ENCODE results near the gene TBC1D24.
"Not testable (repeated sequence)": the region's sequence is repeated elsewhere in the genome, so short reads cannot be mapped to it uniquely, and the experiment has no call there.

TBC1D24 gene

DNA sequence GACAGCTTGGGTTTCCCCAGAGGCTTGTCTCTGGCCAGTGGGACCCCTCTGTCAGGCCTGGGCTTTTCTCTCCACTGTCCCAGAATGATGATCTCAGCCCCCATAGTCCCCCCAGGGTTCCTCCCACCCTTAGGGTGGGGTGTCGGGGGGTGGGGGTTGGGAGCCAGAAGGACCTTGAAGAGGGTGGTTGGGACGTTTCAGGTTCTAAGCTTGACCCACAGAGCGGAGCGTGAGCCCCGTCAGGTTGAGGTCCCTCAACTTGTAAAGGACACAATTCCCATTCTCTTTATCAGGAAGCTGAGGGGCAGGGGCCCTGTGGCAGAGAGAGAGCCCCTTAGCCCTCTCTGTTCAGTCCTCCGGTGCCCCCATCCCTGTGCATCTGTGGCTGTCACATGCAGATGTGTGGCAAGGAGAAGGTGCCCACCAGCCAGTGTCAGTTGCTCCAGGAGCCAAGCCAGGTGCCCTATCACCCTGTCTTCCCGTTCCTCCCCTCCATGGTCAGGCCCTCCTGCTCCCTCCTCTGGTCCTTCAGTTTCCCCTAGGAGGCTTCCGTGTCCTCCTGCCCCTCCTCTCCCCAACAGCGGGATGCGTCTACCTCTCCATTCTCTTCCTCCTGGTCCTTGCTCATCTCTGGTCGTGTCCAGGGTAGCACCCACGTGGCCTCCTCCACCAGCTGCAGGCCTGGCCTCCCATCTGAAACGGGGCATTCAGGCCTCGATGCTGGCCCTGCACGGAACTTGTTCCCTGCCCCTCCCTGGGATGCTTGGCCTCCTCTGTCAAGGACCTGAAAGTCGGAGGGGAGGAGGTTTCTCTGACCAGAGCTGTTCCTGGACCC lies 5.3 kb upstream of the TBC1D24 start:
- DNase-seq = no peak

- DNase-seq = no peak
Observed at GRCh38 chr16:2470234-2470601, 4.7 kb upstream of the TBC1D24 start.

DNA sequence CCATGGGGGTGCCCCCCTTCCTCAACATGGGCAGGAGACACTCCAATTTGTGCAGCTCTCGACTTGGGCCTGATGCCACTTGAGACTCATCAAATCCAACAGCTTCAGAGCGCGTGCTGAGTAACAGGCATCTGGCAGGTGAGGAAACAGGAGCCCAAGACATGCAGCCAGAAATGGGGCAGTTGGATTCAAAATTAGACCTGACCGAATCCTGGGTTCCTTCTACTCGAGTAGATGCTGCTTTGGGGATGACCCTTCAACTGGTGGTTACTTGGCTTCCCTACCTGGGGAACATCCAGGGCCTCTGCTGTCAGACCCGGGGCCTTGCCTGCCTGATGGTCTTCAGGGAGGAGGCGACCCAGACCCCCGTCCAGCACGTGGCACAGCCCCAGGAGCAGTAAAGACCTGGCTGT lies 4.3 kb upstream of the TBC1D24 start:
- no peak for DNase-seq

DNA sequence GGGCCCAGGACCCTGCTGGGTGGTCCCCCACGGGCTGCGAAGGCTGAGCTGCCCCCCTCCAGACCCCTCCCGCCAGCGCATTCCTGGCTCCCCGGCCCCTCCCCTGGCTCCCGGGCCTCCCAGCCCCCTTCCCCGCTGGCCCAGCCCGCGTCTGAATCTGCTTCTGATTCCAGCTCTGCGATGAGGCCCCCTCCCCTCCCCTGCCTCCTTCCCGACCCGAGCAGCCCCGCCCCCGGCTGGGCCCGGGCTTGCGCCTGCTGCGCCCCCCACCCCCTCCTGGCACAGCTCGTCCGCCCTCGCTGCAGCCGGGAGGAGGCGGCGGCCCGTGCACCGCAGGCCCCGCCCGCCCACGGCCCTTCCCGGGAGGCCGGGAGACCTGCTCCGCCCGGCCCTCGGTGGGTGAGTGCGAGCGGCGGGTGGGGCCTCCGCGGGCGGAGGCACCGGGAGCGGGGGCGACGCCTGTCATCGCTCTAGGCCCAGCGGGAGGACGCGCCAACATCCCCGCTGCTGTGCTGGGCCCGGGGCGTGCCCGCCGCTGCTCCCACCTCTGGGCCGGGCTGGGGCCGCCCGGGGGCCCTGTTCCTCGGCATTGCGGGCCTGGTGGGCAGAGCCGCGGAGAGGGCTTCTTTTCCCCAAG lies 3.8 kb upstream of the TBC1D24 start, which contains the start of gene NTN3:
Gene NTN3, plus strand, starts transcription at position 282 of the 637 bp plus-strand sequence. CDS start 405 bp downstream, outside the sequence.
- peak; percentile 32 for DNase-seq

DNA sequence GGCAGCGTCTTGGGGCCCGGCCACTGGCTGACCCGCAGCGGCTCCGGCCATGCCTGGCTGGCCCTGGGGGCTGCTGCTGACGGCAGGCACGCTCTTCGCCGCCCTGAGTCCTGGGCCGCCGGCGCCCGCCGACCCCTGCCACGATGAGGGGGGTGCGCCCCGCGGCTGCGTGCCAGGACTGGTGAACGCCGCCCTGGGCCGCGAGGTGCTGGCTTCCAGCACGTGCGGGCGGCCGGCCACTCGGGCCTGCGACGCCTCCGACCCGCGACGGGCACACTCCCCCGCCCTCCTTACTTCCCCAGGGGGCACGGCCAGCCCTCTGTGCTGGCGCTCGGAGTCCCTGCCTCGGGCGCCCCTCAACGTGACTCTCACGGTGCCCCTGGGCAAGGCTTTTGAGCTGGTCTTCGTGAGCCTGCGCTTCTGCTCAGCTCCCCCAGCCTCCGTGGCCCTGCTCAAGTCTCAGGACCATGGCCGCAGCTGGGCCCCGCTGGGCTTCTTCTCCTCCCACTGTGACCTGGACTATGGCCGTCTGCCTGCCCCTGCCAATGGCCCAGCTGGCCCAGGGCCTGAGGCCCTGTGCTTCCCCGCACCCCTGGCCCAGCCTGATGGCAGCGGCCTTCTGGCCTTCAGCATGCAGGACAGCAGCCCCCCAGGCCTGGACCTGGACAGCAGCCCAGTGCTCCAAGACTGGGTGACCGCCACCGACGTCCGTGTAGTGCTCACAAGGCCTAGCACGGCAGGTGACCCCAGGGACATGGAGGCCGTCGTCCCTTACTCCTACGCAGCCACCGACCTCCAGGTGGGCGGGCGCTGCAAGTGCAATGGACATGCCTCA lies 3.1 kb upstream of the TBC1D24 start:
- no peak for DNase-seq

GRCh38 chr16:2472488-2472864 lies 2.5 kb upstream of the TBC1D24 start:
- DNase-seq = no peak

GRCh38 chr16:2472885-2473445 lies 2.0 kb upstream of the TBC1D24 start:
- DNase-seq = no peak

DNA sequence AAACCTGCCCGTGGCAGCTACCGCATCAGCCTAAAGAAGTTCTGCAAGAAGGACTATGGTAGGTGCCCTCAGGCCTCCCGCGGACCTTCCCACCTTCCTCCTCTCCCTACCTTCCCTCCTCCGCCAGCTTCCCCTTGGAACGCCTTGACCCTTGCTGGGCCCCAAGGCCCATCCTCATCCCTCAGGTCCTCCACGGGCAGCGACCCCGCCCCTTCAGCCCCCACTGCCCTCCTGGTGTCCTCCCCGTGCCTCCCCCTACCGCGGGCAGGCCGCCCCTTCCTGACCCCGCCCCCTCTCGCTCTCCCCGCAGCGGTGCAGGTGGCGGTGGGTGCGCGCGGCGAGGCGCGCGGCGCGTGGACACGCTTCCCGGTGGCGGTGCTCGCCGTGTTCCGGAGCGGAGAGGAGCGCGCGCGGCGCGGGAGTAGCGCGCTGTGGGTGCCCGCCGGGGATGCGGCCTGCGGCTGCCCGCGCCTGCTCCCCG lies 1.4 kb upstream of the TBC1D24 start:
- no peak for DNase-seq

- no peak for DNase-seq
Observed at GRCh38 chr16:2473999-2474876, 689 bp upstream of the TBC1D24 start.

DNA sequence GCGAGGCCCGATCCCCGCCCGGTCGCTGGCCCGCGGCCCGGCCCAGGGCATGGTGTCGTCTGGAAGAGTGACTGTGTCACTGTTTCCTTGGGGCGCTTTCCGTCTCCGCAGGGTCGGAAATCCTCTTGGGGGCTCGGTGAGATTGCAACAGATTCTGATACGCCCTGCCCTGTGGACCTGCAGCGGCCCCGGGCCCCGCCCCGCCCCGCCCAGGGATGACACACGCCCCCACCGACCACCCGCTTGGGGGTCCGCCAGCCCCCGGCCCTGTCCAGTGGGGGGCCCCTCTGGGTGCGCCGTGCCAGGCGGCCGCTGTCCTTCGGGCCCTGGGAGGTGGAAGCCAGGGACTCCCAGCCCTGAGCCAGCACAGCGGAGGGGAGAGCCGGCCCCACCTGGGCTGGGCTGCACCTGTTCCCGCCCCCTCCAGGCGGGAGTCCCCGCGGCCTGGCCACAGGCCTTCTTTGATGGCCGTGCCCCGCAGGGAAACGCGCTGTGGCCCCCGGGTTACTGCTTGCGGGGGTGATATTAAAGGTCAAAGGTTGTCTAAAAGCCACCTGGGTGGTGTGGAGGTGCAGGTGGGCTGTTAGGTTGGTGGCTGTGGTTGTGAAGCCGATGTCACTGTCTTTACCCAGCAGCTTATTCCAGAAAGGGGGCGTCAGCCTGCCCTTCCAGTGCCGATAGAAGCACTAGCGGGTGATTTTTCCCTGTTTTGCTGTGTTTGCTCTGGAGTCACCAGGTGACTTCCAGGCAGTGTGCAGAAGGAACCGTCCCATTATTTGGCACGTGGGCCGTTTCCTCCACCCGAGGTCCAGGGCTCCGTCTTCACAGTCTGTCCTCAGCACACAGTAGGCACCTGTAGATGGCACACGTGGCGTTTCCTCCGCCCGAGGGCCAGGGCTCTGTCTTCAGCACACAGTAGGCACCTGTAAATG lies 752 bp downstream of the TBC1D24 start:
- DNase-seq = no peak

DNA sequence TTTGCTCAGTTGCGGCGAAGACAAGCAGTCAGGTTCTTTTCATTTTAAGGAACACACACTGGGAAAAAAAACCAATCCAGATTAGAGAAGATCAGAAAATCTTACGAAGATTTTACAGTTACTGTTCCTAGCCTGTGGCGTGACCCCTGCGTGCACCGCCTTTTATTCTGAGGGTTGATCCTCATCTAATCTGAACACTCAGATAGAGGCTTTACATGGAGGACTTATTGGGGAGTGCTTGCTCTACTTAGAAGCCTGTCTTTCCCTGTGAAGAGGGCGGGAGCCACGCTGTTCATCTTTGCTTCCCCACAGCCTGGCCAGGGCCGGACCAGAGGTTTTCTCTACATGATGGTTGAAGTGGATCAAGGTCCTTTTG lies 1.4 kb downstream of the TBC1D24 start:
- DNase-seq = no peak

GRCh38 chr16:2476741-2477140 lies 1.8 kb downstream of the TBC1D24 start:
- no peak for DNase-seq

- no peak for DNase-seq
Observed at GRCh38 chr16:2477327-2477726, 2.4 kb downstream of the TBC1D24 start.

DNA sequence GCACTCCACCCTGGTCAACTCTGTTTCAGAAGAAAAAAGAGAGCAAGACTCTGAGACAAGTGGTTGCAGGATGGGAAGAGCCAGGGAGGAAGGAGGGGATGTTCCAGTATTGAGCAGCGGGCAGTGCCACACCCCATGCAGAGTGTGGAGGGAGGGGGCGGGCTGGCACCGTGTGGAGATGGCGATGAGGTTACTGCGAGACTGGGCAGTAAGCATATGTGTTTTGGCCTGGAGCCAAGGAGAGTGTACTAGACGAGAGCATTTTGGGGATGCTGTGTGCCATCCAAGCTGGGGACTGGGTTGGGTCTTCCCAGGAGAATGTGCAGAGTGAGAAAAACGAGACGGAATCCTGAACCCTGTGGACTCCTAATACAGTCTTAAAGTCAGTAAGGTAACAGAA lies 3.4 kb downstream of the TBC1D24 start:
- DNase-seq = no peak

DNA sequence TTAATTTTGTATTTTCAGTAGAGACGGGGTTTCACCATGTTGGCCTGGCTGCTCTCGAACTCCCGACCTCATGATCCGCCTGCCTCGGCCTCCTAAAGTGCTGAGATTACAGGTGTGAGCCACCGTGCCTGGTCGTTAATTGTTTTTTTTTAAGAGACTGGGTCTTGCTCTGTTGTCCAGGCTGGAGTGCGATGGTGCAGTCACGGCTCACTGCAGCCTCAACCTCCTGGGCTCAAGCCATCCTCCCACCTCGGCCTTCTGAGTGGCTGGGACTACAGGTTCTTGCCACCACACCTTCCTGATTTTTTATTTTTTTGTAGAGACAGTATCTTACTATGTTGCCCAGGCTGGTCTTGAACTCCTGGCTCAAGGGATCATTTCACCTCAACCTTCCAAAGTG lies 5.1 kb downstream of the TBC1D24 start:
- not testable (repeated sequence) for DNase-seq

DNA sequence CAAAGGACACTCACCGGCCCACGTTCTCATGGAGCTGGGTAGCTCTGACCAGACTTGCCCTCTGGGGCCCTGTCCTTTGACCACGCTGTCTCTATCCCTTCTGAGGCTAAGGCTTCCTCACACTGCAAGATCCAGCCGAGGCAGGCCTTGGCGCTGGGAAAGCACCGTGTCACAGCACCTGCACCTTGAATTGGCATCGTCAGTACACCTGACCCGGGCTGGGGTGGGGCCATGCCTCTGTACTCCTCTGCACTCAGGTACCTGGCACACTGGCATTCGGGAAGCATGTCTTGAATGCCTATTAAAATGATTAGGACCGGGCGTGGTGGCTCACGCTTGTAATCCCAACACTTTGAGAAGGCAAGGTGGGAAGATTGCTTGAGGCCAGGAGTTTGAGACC lies 6.0 kb downstream of the TBC1D24 start:
- no peak for DNase-seq

DNA sequence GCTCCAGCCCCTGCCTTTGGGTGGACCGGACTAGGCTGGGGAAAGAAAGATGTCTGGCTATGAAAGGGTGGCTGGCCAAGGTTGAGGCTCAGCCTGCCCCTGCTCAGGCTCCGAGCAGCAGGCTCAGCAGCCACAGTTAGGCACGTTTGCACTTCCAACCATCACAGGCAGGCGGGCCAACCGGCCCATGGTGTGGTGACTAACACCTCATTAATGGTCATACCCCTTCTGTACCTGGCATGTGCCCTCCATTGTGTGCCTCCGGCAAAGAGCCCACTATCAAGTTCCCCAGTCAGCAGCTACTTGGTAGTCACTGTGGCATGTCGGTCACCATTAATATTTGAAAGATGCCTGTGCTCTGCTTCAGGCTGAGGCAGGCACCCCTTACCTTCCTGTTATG lies 6.7 kb downstream of the TBC1D24 start:
- DNase-seq = no peak

DNA sequence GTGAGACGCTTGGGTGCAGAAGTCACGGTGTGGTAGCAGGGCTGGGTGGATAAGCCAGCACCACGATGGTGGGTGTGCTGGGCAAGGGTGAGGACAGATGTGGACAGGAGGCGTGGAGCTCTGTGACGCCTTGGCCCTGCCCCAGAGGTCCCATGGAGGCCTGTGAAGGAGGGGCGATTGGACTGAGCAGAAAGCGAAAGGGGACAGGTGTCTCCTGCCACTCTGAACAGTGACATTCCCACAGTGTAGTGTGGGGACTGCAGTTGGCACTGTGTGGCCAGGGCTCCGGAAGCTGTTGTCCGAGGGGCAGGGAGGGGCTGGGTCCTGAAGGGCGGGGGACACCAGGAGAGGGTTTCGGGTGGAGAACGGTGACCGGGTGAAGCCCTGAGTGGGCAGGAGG lies 7.3 kb downstream of the TBC1D24 start:
- DNase-seq = no peak

DNA sequence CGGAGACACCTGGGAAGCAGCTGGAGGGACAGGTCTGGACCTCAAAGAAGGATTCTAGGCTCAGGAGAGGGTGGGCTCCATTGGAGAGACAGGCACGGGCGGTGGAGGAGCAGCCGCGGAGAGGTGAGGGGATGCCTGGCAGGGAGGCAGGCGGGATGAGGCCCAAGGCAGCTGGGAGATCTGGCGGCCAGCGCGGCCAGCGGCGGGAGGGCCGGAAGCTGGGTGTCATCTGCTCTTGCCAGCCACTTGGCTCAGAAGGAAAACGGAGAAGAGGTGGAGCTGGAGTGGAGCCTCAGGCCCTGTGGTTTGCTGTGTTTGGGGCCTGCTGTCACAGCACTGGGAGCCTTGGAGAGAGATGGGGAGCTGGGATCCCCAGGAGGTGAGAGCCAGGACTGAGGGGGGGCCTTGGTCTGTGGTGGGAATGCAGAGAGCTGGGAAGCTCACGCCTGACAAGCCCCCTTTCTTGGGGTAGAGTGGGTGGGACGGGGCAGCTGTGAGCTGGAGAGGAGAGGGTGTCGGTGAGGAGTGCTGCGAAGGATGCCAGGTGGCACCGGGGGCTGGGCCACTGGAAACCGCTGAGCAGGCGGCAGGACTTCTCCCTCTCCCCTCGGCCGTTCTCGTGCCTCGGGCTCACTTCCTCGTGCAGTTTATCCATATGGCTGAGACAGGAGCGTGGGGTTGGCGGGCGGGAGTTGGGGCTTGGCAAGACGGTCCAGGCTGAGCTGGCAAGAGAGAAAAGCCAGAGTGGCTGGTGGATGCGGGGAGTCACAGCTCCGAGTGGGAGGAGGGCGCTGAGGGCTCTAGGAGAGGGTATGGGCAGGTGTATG lies 8.0 kb downstream of the TBC1D24 start:
- peak; percentile 50 for DNase-seq
